H1 (cell line): Measurements from ENCODE around the gene OBSCN. TPM values are rescaled to one million over a fixed set of nuclear protein-coding genes. Genes with fewer than 3 reads are reported as not detected.

Experiments used
- CTCF ChIA-PET: fragments of 300-600 bp; sonication (Branson Sonifier 250); formaldehyde crosslinking; loops from one replicate; lab custom pipeline; 2021; ENCODE audit not compliant: partially characterized antibody; lab: Charles Lee
- POLR2A ChIA-PET: fragments of 300-600 bp; sonication (Branson Sonifier 250); formaldehyde crosslinking; loops from one replicate; lab custom pipeline; 2021; ENCODE audit warnings: inconsistent platforms; ENCODE audit not compliant: partially characterized antibody; lab: Charles Lee
- DNase-seq, 2 experiments: peaks; one replicate each; pipeline versions ENCODE4 v3.0.0 to v3.0.0-alpha.2; 2010 to 2022; ENCODE audit warnings: low spot score in 2 of 2, low read depth in 1 of 2, mixed read lengths in 1 of 2
- FAIRE-seq: peaks from 2 replicates; lab custom pipeline; 2011; peaks lifted over from hg19 to GRCh38; lab: Jason Lieb, UNC
- H2AFZ ChIP-seq: 2 replicates; pipeline ENCODE4 v1.8.1; 2012; ENCODE audit warnings: low read length, inconsistent platforms
- H2AK5ac ChIP-seq: 2 replicates; pipeline ENCODE4 v1.6.1; 2013; ENCODE audit warnings: low read depth, low read length
- H2BK120ac ChIP-seq: replicated peaks from 2 replicates; pipeline ENCODE3; 2013; ENCODE audit warnings: low read depth, low read length, inconsistent platforms
- H2BK12ac ChIP-seq: 2 replicates; pipeline ENCODE4 v1.6.1; 2013; ENCODE audit warnings: low read depth, low read length
- H2BK15ac ChIP-seq: 2 replicates; pipeline ENCODE4 v1.6.1; 2013; ENCODE audit warnings: low read length
- H2BK20ac ChIP-seq: 2 replicates; pipeline ENCODE4 v1.6.1; 2013; ENCODE audit warnings: low read length
- H2BK5ac ChIP-seq: 2 replicates; pipeline ENCODE4 v1.6.1; 2013; ENCODE audit warnings: low read depth, low read length
- H3K14ac ChIP-seq: 2 replicates; pipeline ENCODE4 v1.6.1; 2013; ENCODE audit warnings: inconsistent platforms; ENCODE audit not compliant: insufficient read length
- H3K18ac ChIP-seq: 2 replicates; pipeline ENCODE4 v1.6.1; 2013; ENCODE audit warnings: low read length; ENCODE audit errors: extremely low read depth
- H3K23ac ChIP-seq: 2 replicates; pipeline ENCODE4 v1.6.1; 2013; ENCODE audit warnings: inconsistent platforms; ENCODE audit not compliant: insufficient read length
- H3K23me2 ChIP-seq: 2 replicates; pipeline ENCODE4 v1.6.1; 2013; ENCODE audit warnings: low read depth, low read length
- H3K27ac ChIP-seq: 2 replicates; pipeline ENCODE4 v1.6.1; 2011; ENCODE audit warnings: low read depth, low read length, inconsistent platforms
- H3K27me3 ChIP-seq, 4 experiments: replicated peaks in 1 of 4; 1 replicate in 1 of 4; 2 replicates in 3 of 4; pipeline versions ENCODE4 v1.6.1 to v1.8.1; 2011 to 2013; ENCODE audit warnings: low read length in 3 of 4, mild to moderate bottlenecking in 3 of 4, inconsistent platforms in 2 of 4, mixed read lengths in 2 of 4, moderate library complexity in 1 of 4; ENCODE audit not compliant: control insufficient read depth in 3 of 4, insufficient read depth in 3 of 4; ENCODE audit errors: extremely low read depth in 1 of 4
- H3K36me3 ChIP-seq, 4 experiments: 2 replicates each; pipeline versions ENCODE4 v1.6.1 to v1.8.1; 2011 to 2013; ENCODE audit warnings: mild to moderate bottlenecking in 4 of 4, low read length in 3 of 4, moderate library complexity in 2 of 4, control low read depth in 1 of 4, inconsistent platforms in 1 of 4; ENCODE audit not compliant: insufficient read depth in 4 of 4, control insufficient read depth in 2 of 4
- H3K4ac ChIP-seq: replicated peaks from 2 replicates; pipeline ENCODE3; 2013; ENCODE audit warnings: low read length, low read depth, mixed read lengths, inconsistent platforms; ENCODE audit not compliant: insufficient read length
- H3K4me1 ChIP-seq, 4 experiments: replicated peaks in 1 of 4; 1 replicate in 1 of 4; 2 replicates in 3 of 4; pipeline versions ENCODE4 v1.6.1 to v1.8.1; 2011 to 2013; ENCODE audit warnings: low read length in 3 of 4, inconsistent platforms in 2 of 4, mixed read lengths in 1 of 4; ENCODE audit not compliant: insufficient read depth in 4 of 4, control insufficient read depth in 3 of 4
- H3K4me2 ChIP-seq, 2 experiments: 2 replicates each; pipeline versions ENCODE4 v1.6.1 to v1.8.1; 2011 to 2013; ENCODE audit warnings: low read depth in 2 of 2, low read length in 2 of 2, control low read depth in 1 of 2, inconsistent platforms in 1 of 2, mild to moderate bottlenecking in 1 of 2; ENCODE audit not compliant: insufficient read depth in 1 of 2
- H3K4me3 ChIP-seq, 4 experiments: fragments of 200-600, 300-600 bp in 1 of 4; sonication (generic), shearing (Covaris generic), sonication (Bioruptor Twin) in 1 of 4; 2 replicates each; pipeline versions ENCODE4 v1.5.1 to v1.8.1; 2011 to 2016; ENCODE audit warnings: low read length in 4 of 4, low read depth in 3 of 4, control low read depth in 2 of 4, inconsistent platforms in 2 of 4, mild to moderate bottlenecking in 2 of 4, mixed read lengths in 1 of 4, moderate library complexity in 1 of 4; ENCODE audit not compliant: insufficient read depth in 2 of 4; ENCODE audit errors: extremely low read depth in 1 of 4
- H3K56ac ChIP-seq: replicated peaks from 2 replicates; pipeline ENCODE3; 2013; ENCODE audit warnings: low read depth, mild to moderate bottlenecking, mixed read lengths, low read length, inconsistent platforms; ENCODE audit not compliant: insufficient read length
- H3K79me1 ChIP-seq: 2 replicates; pipeline ENCODE4 v1.6.1; 2013; ENCODE audit warnings: low read depth, low read length, control low read depth
- H3K79me2 ChIP-seq, 2 experiments: 2 replicates each; pipeline versions ENCODE4 v1.6.1 to v1.8.1; 2012 to 2013; ENCODE audit warnings: low read length in 2 of 2, mild to moderate bottlenecking in 2 of 2, inconsistent platforms in 1 of 2; ENCODE audit not compliant: insufficient read depth in 2 of 2, control insufficient read depth in 1 of 2
- H3K9ac ChIP-seq, 4 experiments: replicated peaks in 1 of 4; 1 replicate in 1 of 4; 2 replicates in 3 of 4; pipeline versions ENCODE4 v1.6.1 to v1.8.1; 2011 to 2013; ENCODE audit warnings: low read depth in 3 of 4, low read length in 3 of 4, control low read depth in 2 of 4, mild to moderate bottlenecking in 2 of 4, moderate library complexity in 2 of 4, inconsistent platforms in 1 of 4; ENCODE audit errors: extremely low read depth in 1 of 4
- H3K9me3 ChIP-seq, 2 experiments: 2 replicates each; pipeline versions ENCODE4 v1.6.1 to v1.8.1; 2012 to 2013; ENCODE audit warnings: mild to moderate bottlenecking in 2 of 2, moderate library complexity in 2 of 2, control low read depth in 1 of 2, inconsistent platforms in 1 of 2, low read depth in 1 of 2, low read length in 1 of 2, mixed read lengths in 1 of 2; ENCODE audit not compliant: insufficient read depth in 2 of 2
- H4K20me1 ChIP-seq, 2 experiments: replicated peaks in 1 of 2; 2 replicates each; pipeline versions ENCODE3 to v1.8.1; 2011 to 2013; ENCODE audit warnings: inconsistent platforms in 2 of 2, low read length in 2 of 2, mild to moderate bottlenecking in 1 of 2; ENCODE audit not compliant: insufficient read depth in 2 of 2, control insufficient read depth in 1 of 2
- H4K5ac ChIP-seq: 2 replicates; pipeline ENCODE4 v1.6.1; 2013; ENCODE audit warnings: low read length, low read depth, mixed read lengths, inconsistent platforms; ENCODE audit not compliant: insufficient read length
- H4K8ac ChIP-seq: 2 replicates; pipeline ENCODE4 v1.8.0; 2013; ENCODE audit warnings: mild to moderate bottlenecking, moderate library complexity, low read length, inconsistent platforms; ENCODE audit not compliant: insufficient read depth; ENCODE audit errors: extremely low read depth
- H4K91ac ChIP-seq: replicated peaks from 2 replicates; pipeline ENCODE3; 2013; ENCODE audit warnings: low read length, mixed read lengths, inconsistent platforms; ENCODE audit not compliant: insufficient read length
- BRCA1 ChIP-seq: IDR thresholded peaks from 2 replicates; pipeline ENCODE4 v1.6.1; 2012; ENCODE audit warnings: low read depth, low read length, improper control_type of control experiment
- CEBPB ChIP-seq: IDR thresholded peaks from 2 replicates; pipeline ENCODE4 v1.6.1; 2012; ENCODE audit warnings: low read depth, low read length
- CREB1 ChIP-seq: IDR thresholded peaks from 2 replicates; pipeline ENCODE4 v1.6.1; 2012; ENCODE audit warnings: inconsistent platforms
- EGR1 ChIP-seq: IDR thresholded peaks from 2 replicates; pipeline ENCODE4 v1.6.1; 2011; ENCODE audit warnings: low read depth, low read length, borderline replicate concordance
- HDAC6 ChIP-seq: IDR thresholded peaks from one replicate; pipeline ENCODE4 v1.7.1; 2012; ENCODE audit warnings: low read depth, mild to moderate bottlenecking, inconsistent platforms, low read length, moderate library complexity
- KDM5A ChIP-seq: fragments of 200-600 bp; IDR thresholded peaks from 2 replicates; pipeline ENCODE4 v1.7.1; 2012; ENCODE audit warnings: mild to moderate bottlenecking, low read length, inconsistent platforms, mixed read lengths
- NANOG ChIP-seq: IDR thresholded peaks from 2 replicates; pipeline ENCODE4 v1.6.1; 2011; ENCODE audit warnings: low read length, low read depth, mild to moderate bottlenecking, inconsistent platforms; ENCODE audit not compliant: insufficient read depth, poor library complexity, severe bottlenecking
- SIRT6 ChIP-seq: IDR thresholded peaks from one replicate; pipeline ENCODE4 v1.7.1; 2012; ENCODE audit warnings: low read length, inconsistent platforms
- SUZ12 ChIP-seq: fragments of 200-600 bp; sonication (generic); IDR thresholded peaks from 2 replicates; pipeline ENCODE4 v1.6.1; 2012; ENCODE audit warnings: mild to moderate bottlenecking, inconsistent platforms, low read length, moderate library complexity, mixed read lengths
- WGBS, 2 experiments: shearing (Covaris generic) in 1 of 2; methylation state at CpG; one replicate each; pipeline versions ENCODE4 v1.1.6 to v1.1.7; 2013 to 2015; ENCODE audit warnings: low lambda C conversion rate in 2 of 2, mixed read lengths in 2 of 2, inconsistent platforms in 1 of 2, low coverage in 1 of 2, missing lambda C conversion rate in 1 of 2; ENCODE audit not compliant: insufficient replicate concordance in 2 of 2, insufficient coverage in 1 of 2, insufficient read length in 1 of 2; ENCODE audit errors: extremely low coverage in 1 of 2, missing lambda C conversion rate in 1 of 2; 5-methylcytosine and 5-hydroxymethylcytosine counted together
- polyA plus RNA-seq, 7 experiments: library from polyadenylated mRNA; depleted of rRNA in 3 of 7; stranded (reverse) in 5 of 7; unstranded in 2 of 7; fragments of >200 nt in 5 of 7; fragments of 200-250 nt in 2 of 7; gene quantifications; 1 replicate in 5 of 7; 2 replicates in 1 of 7; 4 replicates in 1 of 7; pipeline versions ENCODE4 v1.2.1 to v1.2.3, GENCODE V29; 2011 to 2013; ENCODE audit warnings: missing spikeins in 2 of 7, mixed read lengths in 2 of 7
- total RNA-seq: library from RNA; stranded (reverse); fragmentation: NEBNext Ultra II Directional; extraction: Animal tissue kit (Norgen Biotek cat#: 25700); gene quantifications from 2 replicates; pipeline ENCODE4 v1.2.1, GENCODE V29; 2021

OBSCN gene
- total and polyA plus RNA-seq, 2 of the 8 experiments (the other 6 are each of a cell fraction or from before 2014, with no cell fraction given), result 7.5 to 28.4 TPM

DNA sequence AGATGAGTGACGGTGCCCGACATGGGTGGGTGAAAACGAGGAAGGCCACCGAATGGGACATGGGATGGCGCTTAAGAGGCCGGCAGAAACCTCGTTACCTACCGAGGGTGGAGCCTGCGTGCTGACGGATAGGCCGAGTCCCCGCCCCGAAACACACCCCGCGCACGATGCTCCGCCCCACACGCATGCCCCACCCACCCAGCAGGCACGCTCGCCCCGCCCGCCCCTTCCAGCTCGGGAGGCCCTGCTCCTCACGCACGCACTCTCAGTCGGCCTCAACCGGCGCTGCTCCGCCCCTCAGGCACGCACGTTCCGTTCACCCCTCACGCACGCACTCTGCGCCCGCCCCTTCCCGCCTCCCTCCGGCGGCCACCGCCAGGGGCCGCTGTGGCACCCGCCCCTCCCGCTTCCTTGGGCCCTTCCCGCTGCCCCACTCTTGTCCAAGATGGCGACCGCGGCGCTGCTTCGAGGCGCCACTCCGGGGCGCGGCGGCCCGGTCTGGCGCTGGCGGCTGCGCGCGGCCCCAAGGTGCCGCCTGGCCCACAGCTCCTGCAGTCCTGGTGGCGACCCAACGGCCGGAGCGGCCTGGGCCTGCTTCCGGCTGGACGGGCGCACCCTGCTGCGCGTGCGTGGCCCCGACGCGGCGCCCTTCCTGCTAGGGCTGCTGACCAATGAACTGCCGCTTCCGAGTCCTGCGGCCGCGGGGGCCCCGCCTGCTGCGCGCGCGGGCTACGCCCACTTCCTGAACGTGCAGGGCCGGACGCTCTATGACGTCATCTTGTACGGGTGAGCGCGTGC is 42.3 kb upstream of the OBSCN start, which contains the start of gene IBA57:
TSS of gene IBA57 (plus strand) at position 433 of the 798 bp plus-strand sequence. CDS start at position 446, 13 bp downstream.
- Histone ChIP-seq H3K9ac (peak within 1 kb of the TSS; percentile 64 to 98 (median 95)), H3K4ac (peak within 1 kb of the TSS; percentile 69), H3K9me3 (no peaks in the 10 kb centered on the region), H3K23ac (no peak within 1 kb of the TSS), H2BK12ac (peak within 1 kb of the TSS; percentile 52; the same call in 1 of the 2 replicates), H2AK5ac (no peak within 1 kb of the TSS), H3K14ac (no peak within 1 kb of the TSS), H3K4me1 (peaks cover 0 to 12% (median 8%) of the 10 kb centered on the region in 4 experiments; a peak in 6 of 7 replicates), H2BK15ac (peak within 1 kb of the TSS; percentile 92), H2BK5ac (peak within 1 kb of the TSS; percentile 66), H4K20me1 (peaks cover 0 to 4% of the 10 kb centered on the region in 2 experiments), H4K8ac (peak within 1 kb of the TSS; percentile 100), H2BK20ac (no peak within 1 kb of the TSS), H3K79me1 (peaks cover 2% of the 10 kb centered on the region; the same call in 1 of the 2 replicates), H2BK120ac (peak within 1 kb of the TSS; percentile 97), H3K79me2 (peaks cover 0 to 23% of the 10 kb centered on the region in 2 experiments; a peak in 2 of 4 replicates), H3K23me2 (peaks cover 6% of the 10 kb centered on the region; the same call in 1 of the 2 replicates), H4K91ac (peak within 1 kb of the TSS; percentile 75), H3K27me3 (peaks cover 0 to 3% (median 0%) of the 10 kb centered on the region in 4 experiments; a peak in 2 of 7 replicates), H3K27ac (peak within 1 kb of the TSS; percentile 99), H3K4me2 (peak within 1 kb of the TSS; percentile 64 to 98), H3K36me3 (no peaks in the 10 kb centered on the region), H4K5ac (peak within 1 kb of the TSS; percentile 53), H3K4me3 (peak within 1 kb of the TSS; percentile 54 to 79 (median 62)), H3K18ac (peak within 1 kb of the TSS; percentile 44; the same call in 1 of the 2 replicates), H3K56ac (peak within 1 kb of the TSS; percentile 91), H2AFZ (peak within 1 kb of the TSS; percentile 99)
- ChIA-PET POLR2A (interaction anchor here (0.7 to 6.5 kb wide), 21 partner anchors 9 to 292 kb away, joined by 3 to 44 read pairs (median 4); partner anchors contain the start of genes GUK1, MRPL55 and WNT3A), CTCF (interaction anchor here (0.6 to 6.2 kb wide), 13 partner anchors 10 to 910 kb away, joined by 3 to 40 read pairs (median 7); partner anchors contain the start of genes GJC2 and GUK1)
- 0% methylated on average over 65 of the region's 93 CpGs; no CpG with 5 or more reads in 1 of the 2 experiments for WGBS, 2 experiments
- DNase-seq (peak; percentile 95 to 99), FAIRE-seq (no peak)
- TF ChIP-seq NANOG (no peak), KDM5A (no peak), EGR1 (no peak), BRCA1 (no peak), HDAC6 (no peak), CEBPB (no peak), SIRT6 (no peak), CREB1 (peak; percentile 93), SUZ12 (no peak)
